Embryonic facial prominence (tissue), 1 donor: Measurements from ENCODE around the gene ARL3.
"Not testable (repeated sequence)": the region's sequence is repeated elsewhere in the genome, so short reads cannot be mapped to it uniquely, and the experiment has no call there.

ENCODE experiments used
- DNase-seq: peaks from one replicate; pipeline ENCODE4 v3.0.0-alpha.2; 2016; ENCODE audit errors: extremely low spot score

ARL3 gene

GRCh38 chr10:102704915-102705314, 9.3 kb downstream of the ARL3 start:
- DNase-seq = no peak

DNA sequence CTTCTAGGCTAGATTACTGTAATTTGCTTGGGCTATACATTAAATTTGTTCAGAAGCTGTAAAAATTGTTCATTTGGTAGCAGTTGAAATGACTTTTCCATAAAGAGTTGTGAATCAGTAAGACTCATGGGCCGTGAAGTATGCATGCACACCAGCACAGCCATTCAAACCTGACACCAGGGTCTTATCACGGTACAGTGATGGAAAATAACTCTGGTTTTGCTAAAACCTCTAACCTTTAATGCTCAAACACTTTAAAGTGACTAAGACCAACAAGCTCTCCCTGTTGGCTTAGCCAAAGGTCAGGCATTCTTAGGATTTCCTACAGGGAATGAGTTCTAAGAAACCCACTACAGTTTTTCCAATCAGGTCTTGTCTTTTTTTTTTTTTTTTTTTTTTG, 11.5 kb downstream of the ARL3 start:
- no peak for DNase-seq

DNA sequence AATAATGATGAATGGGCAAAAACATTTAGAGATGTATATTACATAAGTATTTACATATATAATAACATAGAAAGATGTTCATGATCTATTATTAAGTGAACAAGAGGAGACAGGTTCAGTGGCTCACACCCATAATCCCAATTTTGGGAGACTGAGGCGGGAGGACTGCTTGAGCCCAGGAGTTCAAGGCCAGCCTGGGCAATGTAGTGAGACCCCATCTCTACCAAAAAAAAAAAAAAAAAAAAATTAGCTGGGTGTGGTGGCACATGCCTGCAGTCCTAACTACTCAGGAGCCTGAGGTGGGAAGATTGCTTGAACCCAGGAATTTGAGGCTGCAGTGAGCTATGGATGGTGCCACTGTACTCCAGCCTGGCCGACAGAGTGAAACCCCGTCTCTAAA, 12.4 kb downstream of the ARL3 start:
- no peak for DNase-seq

GRCh38 chr10:102701272-102701671, 12.9 kb downstream of the ARL3 start:
- DNase-seq = no peak

- DNase-seq = no peak
These were observed 15.3 kb downstream of the ARL3 start for GRCh38 chr10:102698894-102699293.

DNA sequence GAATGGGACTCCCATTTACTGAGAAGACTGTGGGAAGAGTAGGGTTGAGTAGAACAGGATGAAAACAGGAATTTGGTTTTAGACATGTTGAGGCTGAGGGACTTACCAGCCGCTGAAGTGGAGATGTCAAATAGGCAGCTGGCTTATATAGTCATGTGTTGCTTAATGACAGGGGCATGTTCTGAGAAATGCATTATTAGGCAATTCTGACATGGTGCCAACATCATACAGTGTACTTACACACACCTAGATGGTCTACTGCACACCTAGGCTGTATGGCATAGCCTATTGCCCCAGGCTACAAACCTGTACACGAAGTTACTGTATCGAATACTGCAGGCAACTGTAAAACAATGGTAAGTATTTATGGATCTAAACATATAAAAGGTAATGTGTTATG, 17.5 kb downstream of the ARL3 start:
- DNase-seq = no peak

- not testable (repeated sequence) for DNase-seq
These were observed 18.8 kb downstream of the ARL3 start for GRCh38 chr10:102695401-102695800.

GRCh38 chr10:102691285-102692066, 22.7 kb downstream of the ARL3 start:
- no peak for DNase-seq

- DNase-seq = no peak
These were observed 30.5 kb downstream of the ARL3 start for GRCh38 chr10:102683736-102684135.

GRCh38 chr10:102682981-102683380, 31.2 kb downstream of the ARL3 start:
- no peak for DNase-seq

GRCh38 chr10:102682416-102682815, 31.8 kb downstream of the ARL3 start:
- no peak for DNase-seq

DNA sequence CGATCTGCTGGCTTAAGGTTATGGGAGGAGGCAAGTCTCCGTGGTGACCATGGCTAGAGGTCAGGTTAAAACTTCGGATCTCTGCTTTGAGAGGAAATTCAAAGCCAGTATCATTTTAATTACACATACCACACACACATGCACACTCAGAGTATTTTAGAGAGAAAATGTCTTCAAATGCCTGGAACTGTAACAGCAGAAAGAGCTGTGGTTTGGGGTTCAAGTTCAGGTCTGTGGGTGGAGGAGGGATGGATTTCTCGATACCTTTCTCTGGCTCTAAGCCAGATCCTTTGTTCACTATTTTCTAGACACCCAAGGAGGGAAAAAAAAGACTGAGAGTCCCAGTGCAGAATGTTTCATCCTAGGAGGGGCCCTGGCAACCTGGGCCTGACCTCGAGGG, 32.5 kb downstream of the ARL3 start:
- no peak for DNase-seq

GRCh38 chr10:102679596-102679995, 34.6 kb downstream of the ARL3 start:
- DNase-seq = no peak

DNA sequence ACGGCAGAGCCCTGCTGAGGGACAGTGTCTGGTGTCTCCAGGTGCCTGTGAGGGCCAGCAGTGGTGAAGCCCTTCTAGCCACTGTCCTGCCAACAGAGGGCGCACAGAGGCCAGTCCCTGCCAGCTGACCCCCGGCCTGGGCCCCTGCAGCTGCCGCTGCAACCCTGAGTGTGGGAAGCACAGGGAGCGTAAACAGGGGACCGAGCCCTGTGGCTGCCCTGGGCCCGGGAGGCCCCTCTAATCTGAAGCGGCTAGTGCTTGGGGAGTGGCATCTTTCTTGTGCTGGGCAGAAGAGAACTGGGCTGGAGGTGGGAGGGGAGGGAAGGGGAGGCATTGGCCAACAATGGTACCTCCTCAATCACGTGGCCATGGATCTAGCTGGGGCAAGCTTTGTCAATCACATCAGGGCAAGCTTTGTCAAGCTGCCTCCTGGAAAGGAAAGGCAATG, 35.3 kb downstream of the ARL3 start:
- DNase-seq = no peak

GRCh38 chr10:102678068-102678400, 36.2 kb downstream of the ARL3 start:
- no peak for DNase-seq

- DNase-seq = no peak
These were observed 36.7 kb downstream of the ARL3 start for GRCh38 chr10:102677331-102678067.

GRCh38 chr10:102676534-102677315, 37.5 kb downstream of the ARL3 start:
- DNase-seq = no peak

- DNase-seq = no peak
These were observed 38.3 kb downstream of the ARL3 start for GRCh38 chr10:102675666-102676533.

- DNase-seq = no peak
These were observed 39.1 kb downstream of the ARL3 start for GRCh38 chr10:102675011-102675665.

DNA sequence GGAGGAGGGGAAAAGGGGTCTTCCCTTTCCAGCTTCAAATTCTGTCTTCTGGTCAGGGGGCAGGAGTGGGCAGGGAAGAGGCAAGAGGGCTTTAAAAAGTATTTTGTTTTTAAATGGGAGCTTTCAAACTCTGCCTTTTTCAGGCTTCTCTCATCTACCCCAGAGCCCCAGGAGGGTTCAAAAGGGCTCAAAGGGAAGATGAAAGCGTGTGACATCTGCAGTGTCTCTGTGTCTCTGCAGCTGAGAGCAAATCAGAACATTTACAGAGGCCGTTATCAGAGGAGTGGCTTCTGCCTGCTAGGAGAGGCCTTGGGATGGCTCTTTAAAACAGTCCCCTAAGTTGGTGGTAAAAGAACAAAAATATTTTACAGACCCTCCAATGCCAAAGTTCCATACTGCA, 39.6 kb downstream of the ARL3 start:
- DNase-seq = no peak
